Measurements from ENCODE around the gene RAB26. TPM values are rescaled to one million over a fixed set of nuclear protein-coding genes. Genes with fewer than 3 reads are reported as not detected.

The RAB26 gene
- total and polyA plus RNA-seq, 2 experiments from 2014 or later, result 0.71 TPM; not detected in 1

DNA sequence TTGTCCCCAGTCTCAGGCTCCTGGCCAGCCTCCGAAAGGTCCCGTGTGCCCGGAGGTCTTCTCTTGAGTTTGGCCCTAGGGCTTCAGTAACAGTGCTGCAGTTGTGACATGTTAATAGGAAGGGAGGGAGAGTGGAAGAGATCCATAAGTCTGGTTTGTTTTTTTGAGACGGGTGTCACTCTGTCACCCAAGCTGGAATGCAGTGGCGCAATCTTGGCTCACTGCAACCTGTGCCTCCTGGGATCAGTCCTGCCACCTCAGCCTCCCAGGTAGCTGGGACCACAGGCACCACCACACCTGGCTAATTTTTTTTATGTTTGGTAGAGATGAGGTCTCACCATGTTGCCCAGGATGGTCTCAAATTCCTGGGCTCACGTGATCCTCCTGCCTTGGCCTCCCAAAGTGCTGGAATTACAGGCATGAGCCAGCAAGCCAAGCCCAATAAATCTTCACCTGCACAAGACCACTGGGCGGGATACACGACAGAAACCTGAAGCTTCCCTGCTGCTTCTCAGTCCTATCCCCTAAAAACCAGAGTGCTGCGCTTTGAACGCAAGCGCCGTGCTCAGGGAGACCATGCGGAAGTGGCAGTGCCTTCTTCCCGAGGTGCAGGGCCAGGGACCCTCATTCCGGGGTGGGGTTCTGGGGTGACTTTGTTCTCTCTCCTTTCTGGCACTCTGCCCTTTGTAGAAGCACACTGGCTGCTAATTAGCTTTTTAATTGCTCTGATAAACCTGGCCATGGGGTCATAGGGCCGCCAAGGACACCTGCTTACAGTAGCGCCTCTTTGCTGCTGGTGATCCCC is 18.0 kb downstream of the RAB26 start:
- no peaks in the 10 kb centered on the region for H3F3A ChIP-seq (ENCODE audit: insufficient read depth)
- no peaks in the 10 kb centered on the region for H3K9me2 ChIP-seq (ENCODE audit: insufficient read depth)
- H3K4me2 ChIP-seq (ENCODE audit: unreplicated experiment), result no peak overlapping the region
- H2AFZ ChIP-seq, result no peak overlapping the region
- no peak overlapping the region for H3K9ac ChIP-seq
- no peaks in the 10 kb centered on the region for H3K9me3 ChIP-seq (ENCODE audit: low read depth)
- peaks cover 5% of the 10 kb centered on the region for H3K4me1 ChIP-seq (ENCODE audit: insufficient read depth)
- 82 to 88% methylated on average over 17 of the region's 17 CpGs for WGBS, 2 experiments (ENCODE audit: low coverage in 1 of 2, low lambda C conversion rate in 2 of 2, missing lambda C conversion rate in 2 of 2)
- H3K79me2 ChIP-seq (ENCODE audit: insufficient read depth), result peaks cover 58% of the 10 kb centered on the region
- no peaks in the 10 kb centered on the region; the same call in 1 of the 2 replicates for H3K36me3 ChIP-seq (ENCODE audit: low read depth)
- H3K27me3 ChIP-seq (replicated peaks; ENCODE audit: insufficient read depth), result no peaks in the 10 kb centered on the region
- no peak for DNase-seq
- no peaks in the 10 kb centered on the region for H4K20me1 ChIP-seq (ENCODE audit: insufficient read depth)
- no peak overlapping the region for H3K27ac ChIP-seq
- in situ Hi-C loops (cut with MboI), result no loop called here
- TF ChIP-seq EZH2phosphoT487 (IDR thresholded peaks at IDR 0.05; ENCODE audit: insufficient read depth, low read depth), result no peak
- no peak for TF ChIP-seq EZH2 (IDR thresholded peaks at IDR 0.05; ENCODE audit: insufficient read depth, poor library complexity, severe bottlenecking)
- no peak overlapping the region for H3K4me3 ChIP-seq

DNA sequence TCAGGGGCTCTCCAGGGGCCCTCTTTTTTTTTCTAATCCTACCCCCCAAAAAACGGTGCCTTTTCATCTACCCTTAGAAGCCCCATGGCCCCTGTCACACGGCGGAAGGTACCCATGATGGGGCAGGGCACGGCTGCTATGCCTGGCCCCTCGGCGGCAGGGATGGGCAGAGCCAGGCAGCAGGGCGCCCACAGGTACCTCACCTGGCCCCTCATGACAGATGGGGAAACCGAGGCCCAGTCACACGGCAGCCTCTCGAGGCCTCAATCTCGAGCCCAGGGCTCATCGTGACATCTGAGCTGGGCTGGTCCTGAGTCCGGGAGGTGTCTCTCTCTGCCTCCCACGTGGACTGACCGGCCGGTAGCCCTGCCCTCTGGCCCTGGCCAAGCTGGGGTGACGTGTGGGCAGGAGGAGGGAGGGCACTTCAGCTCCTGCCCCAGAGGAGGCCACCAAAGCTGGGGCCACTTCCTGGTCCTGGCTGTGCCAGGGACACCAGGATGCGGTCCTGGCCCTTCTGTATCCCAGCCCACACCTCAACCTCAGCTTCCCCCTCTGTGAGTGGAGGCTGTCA is 18.7 kb downstream of the RAB26 start:
- no peak overlapping the region for H3K4me3 ChIP-seq
- no peaks in the 10 kb centered on the region for H3K9me3 ChIP-seq (ENCODE audit: low read depth)
- DNase-seq, result no peak
- H3K4me1 ChIP-seq (ENCODE audit: insufficient read depth), result no peaks in the 10 kb centered on the region
- H3K9me2 ChIP-seq (ENCODE audit: insufficient read depth), result no peaks in the 10 kb centered on the region
- no peaks in the 10 kb centered on the region for H3K27me3 ChIP-seq (replicated peaks; ENCODE audit: insufficient read depth)
- no peaks in the 10 kb centered on the region for H3F3A ChIP-seq (ENCODE audit: insufficient read depth)
- in situ Hi-C loops (cut with MboI), result no loop called here
- WGBS, 2 experiments (ENCODE audit: low coverage in 1 of 2, low lambda C conversion rate in 2 of 2, missing lambda C conversion rate in 2 of 2), result 91 to 94% methylated on average over 18 of the region's 18 CpGs
- H2AFZ ChIP-seq, result no peak overlapping the region
- H3K79me2 ChIP-seq (ENCODE audit: insufficient read depth), result peaks cover 52% of the 10 kb centered on the region
- H3K4me2 ChIP-seq (ENCODE audit: unreplicated experiment), result no peak overlapping the region
- no peak for TF ChIP-seq EZH2phosphoT487 (IDR thresholded peaks at IDR 0.05; ENCODE audit: insufficient read depth, low read depth)
- TF ChIP-seq EZH2 (IDR thresholded peaks at IDR 0.05; ENCODE audit: insufficient read depth, poor library complexity, severe bottlenecking), result no peak
- no peak overlapping the region for H3K9ac ChIP-seq
- H3K36me3 ChIP-seq (ENCODE audit: low read depth), result no peaks in the 10 kb centered on the region; the same call in 1 of the 2 replicates
- no peak overlapping the region for H3K27ac ChIP-seq
- H4K20me1 ChIP-seq (ENCODE audit: insufficient read depth), result no peaks in the 10 kb centered on the region

DNA sequence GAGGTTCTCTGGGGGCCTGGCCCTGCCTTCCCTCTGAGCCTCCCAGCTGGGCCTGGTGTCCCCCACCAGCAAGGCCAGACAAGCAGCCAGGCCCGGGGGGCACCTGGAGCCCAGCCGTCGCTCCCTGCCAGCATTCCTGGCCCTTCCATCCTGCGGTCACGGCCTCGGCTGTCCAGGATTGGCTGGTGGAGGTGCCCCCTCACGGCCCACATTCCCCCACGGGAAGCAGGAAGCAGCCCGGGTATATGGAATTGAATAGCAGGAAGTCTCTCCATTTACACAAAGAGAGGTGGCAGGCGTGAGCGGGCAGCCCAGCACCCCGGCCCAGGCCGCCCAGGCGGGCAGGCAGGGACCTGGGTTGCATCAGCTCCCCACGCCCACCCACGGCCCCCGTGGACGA is 21.7 kb downstream of the RAB26 start:
- Histone ChIP-seq H3K36me3 (ENCODE audit: low read depth) (no peaks in the 10 kb centered on the region; the same call in 1 of the 2 replicates), H3K4me1 (ENCODE audit: insufficient read depth) (no peaks in the 10 kb centered on the region)
- in situ Hi-C loops (cut with MboI), result no loop called here

DNA sequence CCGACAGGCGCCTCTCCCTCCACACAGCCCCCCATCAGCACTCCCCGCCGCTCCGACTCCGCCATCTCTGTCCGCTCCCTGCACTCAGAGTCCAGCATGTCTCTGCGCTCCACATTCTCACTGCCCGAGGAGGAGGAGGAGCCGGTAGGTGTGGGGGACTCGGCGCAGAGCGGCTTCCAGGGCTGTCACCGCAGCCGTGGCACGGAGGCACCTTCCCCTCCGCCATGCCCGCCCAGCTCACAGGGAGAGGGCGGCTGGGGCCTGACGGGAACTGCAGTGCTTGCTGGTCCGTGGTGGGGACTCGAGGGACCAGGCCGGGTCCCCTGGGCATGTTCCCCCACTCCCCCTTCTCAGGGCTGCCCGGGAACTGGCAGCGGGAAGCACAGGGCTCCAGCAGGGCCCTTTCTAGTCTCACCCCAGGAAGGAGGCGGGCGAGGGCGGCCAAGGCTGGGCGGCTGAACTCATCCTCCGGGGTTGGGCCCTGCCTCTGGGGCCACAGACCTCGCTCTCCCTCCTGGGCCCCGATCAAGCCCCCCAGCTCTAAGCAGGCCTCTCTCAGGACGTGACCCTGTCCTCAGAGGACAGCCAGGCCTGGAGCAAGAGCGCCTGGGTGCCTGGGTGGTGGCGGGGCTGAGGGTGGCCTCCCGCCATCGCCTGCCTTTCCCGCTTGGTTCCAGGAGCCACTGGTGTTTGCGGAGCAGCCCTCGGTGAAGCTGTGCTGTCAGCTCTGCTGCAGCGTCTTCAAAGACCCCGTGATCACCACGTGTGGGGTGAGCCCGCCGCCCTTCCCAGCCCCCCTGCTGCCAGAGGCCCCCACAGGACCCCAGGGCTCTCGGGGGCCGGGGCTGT is 22.4 kb downstream of the RAB26 start:
- in situ Hi-C loops (cut with MboI), result no loop called here
- DNase-seq, result no peak
- Histone ChIP-seq H3K9me3 (ENCODE audit: low read depth) (no peaks in the 10 kb centered on the region), H3K27ac (no peak overlapping the region), H3K36me3 (ENCODE audit: low read depth) (no peaks in the 10 kb centered on the region; the same call in 1 of the 2 replicates), H3K4me2 (ENCODE audit: unreplicated experiment) (no peak overlapping the region), H3K4me3 (no peak overlapping the region), H3K9me2 (ENCODE audit: insufficient read depth) (no peaks in the 10 kb centered on the region), H4K20me1 (ENCODE audit: insufficient read depth) (no peaks in the 10 kb centered on the region), H3K9ac (no peak overlapping the region), H3K79me2 (ENCODE audit: insufficient read depth) (peaks cover 18% of the 10 kb centered on the region), H3K27me3 (replicated peaks; ENCODE audit: insufficient read depth) (no peaks in the 10 kb centered on the region), H3K4me1 (ENCODE audit: insufficient read depth) (no peaks in the 10 kb centered on the region), H2AFZ (no peak overlapping the region), H3F3A (ENCODE audit: insufficient read depth) (no peaks in the 10 kb centered on the region)
- TF ChIP-seq EZH2 (IDR thresholded peaks at IDR 0.05; ENCODE audit: insufficient read depth, poor library complexity, severe bottlenecking) (no peak), EZH2phosphoT487 (IDR thresholded peaks at IDR 0.05; ENCODE audit: insufficient read depth, low read depth) (no peak)
- WGBS, 2 experiments (ENCODE audit: low coverage in 1 of 2, low lambda C conversion rate in 2 of 2, missing lambda C conversion rate in 2 of 2), result 94 to 97% methylated on average over 35 to 47 of the region's 47 CpGs

More for the DNA sequence above, 21.7 kb downstream of the RAB26 start:
- TF ChIP-seq EZH2phosphoT487 (IDR thresholded peaks at IDR 0.05; ENCODE audit: insufficient read depth, low read depth) (no peak), EZH2 (IDR thresholded peaks at IDR 0.05; ENCODE audit: insufficient read depth, poor library complexity, severe bottlenecking) (no peak)
- no peak overlapping the region for H3K4me3 ChIP-seq
- H3K79me2 ChIP-seq (ENCODE audit: insufficient read depth), result peaks cover 25% of the 10 kb centered on the region
- H3K4me2 ChIP-seq (ENCODE audit: unreplicated experiment), result no peak overlapping the region
- H3K9me3 ChIP-seq (ENCODE audit: low read depth), result no peaks in the 10 kb centered on the region
- WGBS, 2 experiments (ENCODE audit: low coverage in 1 of 2, low lambda C conversion rate in 2 of 2, missing lambda C conversion rate in 2 of 2), result 83 to 87% methylated on average over 18 of the region's 18 CpGs
- H3K9ac ChIP-seq, result no peak overlapping the region
- H3K9me2 ChIP-seq (ENCODE audit: insufficient read depth), result no peaks in the 10 kb centered on the region
- H4K20me1 ChIP-seq (ENCODE audit: insufficient read depth), result no peaks in the 10 kb centered on the region
- H3K27me3 ChIP-seq (replicated peaks; ENCODE audit: insufficient read depth), result no peaks in the 10 kb centered on the region
- no peak overlapping the region for H3K27ac ChIP-seq
- no peak overlapping the region for H2AFZ ChIP-seq
- H3F3A ChIP-seq (ENCODE audit: insufficient read depth), result no peaks in the 10 kb centered on the region
- no peak for DNase-seq
